ENCODE results near the gene EIF4G3.

GRCh38 chr1:21048462-21048861 is 128.2 kb downstream of the EIF4G3 start:
- TF ChIP-seq, protein P1, sequence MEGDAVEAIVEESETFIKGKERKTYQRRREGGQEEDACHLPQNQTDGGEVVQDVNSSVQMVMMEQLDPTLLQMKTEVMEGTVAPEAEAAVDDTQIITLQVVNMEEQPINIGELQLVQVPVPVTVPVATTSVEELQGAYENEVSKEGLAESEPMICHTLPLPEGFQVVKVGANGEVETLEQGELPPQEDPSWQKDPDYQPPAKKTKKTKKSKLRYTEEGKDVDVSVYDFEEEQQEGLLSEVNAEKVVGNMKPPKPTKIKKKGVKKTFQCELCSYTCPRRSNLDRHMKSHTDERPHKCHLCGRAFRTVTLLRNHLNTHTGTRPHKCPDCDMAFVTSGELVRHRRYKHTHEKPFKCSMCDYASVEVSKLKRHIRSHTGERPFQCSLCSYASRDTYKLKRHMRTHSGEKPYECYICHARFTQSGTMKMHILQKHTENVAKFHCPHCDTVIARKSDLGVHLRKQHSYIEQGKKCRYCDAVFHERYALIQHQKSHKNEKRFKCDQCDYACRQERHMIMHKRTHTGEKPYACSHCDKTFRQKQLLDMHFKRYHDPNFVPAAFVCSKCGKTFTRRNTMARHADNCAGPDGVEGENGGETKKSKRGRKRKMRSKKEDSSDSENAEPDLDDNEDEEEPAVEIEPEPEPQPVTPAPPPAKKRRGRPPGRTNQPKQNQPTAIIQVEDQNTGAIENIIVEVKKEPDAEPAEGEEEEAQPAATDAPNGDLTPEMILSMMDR (conservative IDR thresholded peaks at IDR 0.05 in 1 of 2, IDR thresholded peaks at IDR 0.05 in 1 of 2; ENCODE audit: low read depth in 1 of 2, low read length in 2 of 2), result no peak
- TF ChIP-seq EZH2 (IDR thresholded peaks at IDR 0.05; ENCODE audit: low read length, missing control alignments), result no peak
